T-cell (primary cell): Measurements from ENCODE around the gene ACOT6. TPM values are rescaled to one million over a fixed set of nuclear protein-coding genes. Genes with fewer than 3 reads are reported as not detected.
"Not testable (repeated sequence)": the region's sequence is repeated elsewhere in the genome, so short reads cannot be mapped to it uniquely, and the experiment has no call there.

Experiments used
- ATAC-seq, 4 experiments: fragments of 200-7000 bp in 3 of 4; fragments of 150-1000 bp in 1 of 4; cut with Tn5 transposase; replicated peaks in 1 of 4; 1 replicate in 3 of 4; 2 replicates in 1 of 4; pipeline ENCODE4 v1.10.0; 2021; ENCODE audit warnings: moderate library complexity in 3 of 4, mild to moderate bottlenecking in 2 of 4, moderate number of reproducible peaks in 1 of 4
- CTCF ChIA-PET, 2 donors: fragments of 300-600 bp; sonication (Branson Sonifier 250); formaldehyde crosslinking; loops; one replicate each; lab custom pipeline; 2022; ENCODE audit warnings: antibody characterized with exemption in 2 of 2; lab: Charles Lee
- POLR2A ChIA-PET, 2 donors: fragments of 300-600 bp; sonication (Branson Sonifier 250); formaldehyde crosslinking; loops; one replicate each; lab custom pipeline; 2022; ENCODE audit warnings: antibody characterized with exemption in 2 of 2; lab: Charles Lee
- DNase-seq, 35 experiments: peaks; one replicate each; pipeline versions ENCODE4 v3.0.0 to v3.0.0-alpha.2; 2013 to 2023
- H3K27ac ChIP-seq: one replicate; pipeline ENCODE4 v1.5.1; 2013; ENCODE audit warnings: low read length
- H3K27me3 ChIP-seq, 2 experiments: replicated peaks in 1 of 2; 1 replicate in 1 of 2; 2 replicates in 1 of 2; pipeline versions ENCODE4 v1.6.1 to v1.7.0; 2013; ENCODE audit warnings: low read length in 1 of 2, mixed read lengths in 1 of 2; ENCODE audit not compliant: control insufficient read depth in 2 of 2, insufficient read depth in 2 of 2; ENCODE audit errors: extremely low read depth in 1 of 2
- H3K36me3 ChIP-seq, 2 donors: 1 replicate in 1 of 2; 2 replicates in 1 of 2; pipeline versions ENCODE4 v1.6.1 to v1.7.0; 2013; ENCODE audit warnings: low read length in 1 of 2; ENCODE audit not compliant: control insufficient read depth in 2 of 2, insufficient read depth in 1 of 2; ENCODE audit errors: extremely low read depth in 1 of 2
- H3K4me1 ChIP-seq, 2 experiments: 1 replicate in 1 of 2; 2 replicates in 1 of 2; pipeline versions ENCODE4 v1.6.1 to v1.7.0; 2013; ENCODE audit warnings: low read length in 2 of 2, mixed read lengths in 1 of 2; ENCODE audit not compliant: insufficient read depth in 2 of 2, control insufficient read depth in 1 of 2; ENCODE audit errors: extremely low read depth in 1 of 2
- H3K4me3 ChIP-seq, 2 donors: 1 replicate in 1 of 2; 2 replicates in 1 of 2; pipeline versions ENCODE4 v1.5.1 to v1.7.0; 2013; ENCODE audit warnings: mild to moderate bottlenecking in 2 of 2, low read length in 1 of 2, moderate library complexity in 1 of 2; ENCODE audit not compliant: control insufficient read depth in 1 of 2; ENCODE audit errors: extremely low read depth in 1 of 2
- H3K9me3 ChIP-seq: 2 replicates; pipeline ENCODE4 v1.7.0; 2013
- H3K27ac Mint-ChIP-seq, 2 donors: one replicate each; pipeline ENCODE4 v1.8.0; 2020 to 2021; ENCODE audit warnings: mild to moderate bottlenecking in 2 of 2, mixed read lengths in 2 of 2
- H3K27me3 Mint-ChIP-seq, 2 donors: one replicate each; pipeline ENCODE4 v1.8.0; 2021 to 2022; ENCODE audit warnings: mixed read lengths in 2 of 2
- H3K36me3 Mint-ChIP-seq: one replicate; pipeline ENCODE4 v1.8.0; 2021; ENCODE audit warnings: mixed read lengths
- H3K4me1 Mint-ChIP-seq, 3 donors: one replicate each; pipeline ENCODE4 v1.8.0; 2020 to 2022; ENCODE audit warnings: mixed read lengths in 3 of 3, mild to moderate bottlenecking in 1 of 3
- H3K4me3 Mint-ChIP-seq, 3 donors: one replicate each; pipeline ENCODE4 v1.8.0; 2020 to 2022; ENCODE audit warnings: mild to moderate bottlenecking in 3 of 3, mixed read lengths in 3 of 3, moderate library complexity in 3 of 3
- H3K9me3 Mint-ChIP-seq, 3 donors: one replicate each; pipeline ENCODE4 v1.8.0; 2020 to 2022; ENCODE audit warnings: mixed read lengths in 3 of 3
- WGBS: methylation state at CpG from one replicate; pipeline ENCODE4 v1.1.5; 2013; ENCODE audit warnings: missing lambda C conversion rate; ENCODE audit not compliant: insufficient coverage; 5-methylcytosine and 5-hydroxymethylcytosine counted together
- total RNA-seq, 35 experiments: library from RNA in 6 of 35; stranded (reverse) in 6 of 35; fragments of 120-200 nt in 1 of 35; gene quantifications; one replicate each; pipeline versions ENCODE4 v1.2.1 to v1.2.4 and lab custom pipeline; 2013 to 2026

ACOT6 gene
- total RNA-seq, 5 donors from 2014 or later (not counting 1 experiment from before 2014, with no cell fraction given): not detected

DNA sequence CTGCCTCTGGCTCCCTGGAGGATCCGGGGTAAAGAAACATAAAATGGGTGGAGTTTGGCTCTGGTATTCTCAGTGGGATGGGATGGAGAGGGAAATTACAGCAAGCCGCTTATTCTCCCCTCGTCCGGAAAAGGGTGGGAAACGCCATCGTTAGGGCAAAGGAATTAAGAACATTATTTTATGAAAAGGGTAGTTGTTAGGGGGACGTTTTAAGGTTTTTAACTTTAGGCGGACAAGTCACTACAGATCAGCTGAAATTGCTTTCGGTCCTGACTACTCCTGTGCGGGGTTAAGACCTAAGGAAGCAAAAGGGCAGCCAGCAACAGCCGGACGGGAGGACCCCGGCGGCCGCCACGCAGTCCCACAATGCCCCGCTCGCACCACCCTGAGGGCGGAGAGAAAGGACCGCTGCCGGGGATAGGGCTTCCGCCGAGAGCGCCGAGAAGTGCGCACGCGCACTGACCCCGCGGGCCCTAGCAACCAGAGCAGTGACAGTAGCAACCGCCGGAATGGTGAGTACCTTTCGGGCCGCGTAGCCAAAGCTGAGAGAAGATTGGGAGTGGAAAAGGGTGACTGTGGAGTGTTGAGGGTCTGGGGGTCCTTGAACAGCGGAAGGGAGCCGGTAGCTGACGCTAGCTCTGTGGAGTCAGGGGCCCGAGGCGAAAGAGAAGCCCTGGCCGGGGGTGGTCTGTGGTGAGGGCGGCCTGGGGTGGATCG, 32.4 kb downstream of the ACOT6 start, which contains the start of gene DNAL1:
TSS of gene DNAL1 (plus strand) at position 456 of the 717 bp plus-strand sequence. CDS start at position 510, 54 bp downstream.
- Mint-ChIP-seq H3K36me3 (no peaks in the 10 kb centered on the region), H3K9me3 (no peaks in the 10 kb centered on the region), H3K27ac (peak within 1 kb of the TSS; percentile 91 to 93), H3K27me3 (no peaks in the 10 kb centered on the region), H3K4me3 (peak within 1 kb of the TSS; percentile 94 to 95 (median 94)), H3K4me1 (peaks cover 17 to 18% (median 17%) of the 10 kb centered on the region in 3 donors)
- H3K36me3 ChIP-seq: no peaks in the 10 kb centered on the region
- peaks cover 3 to 11% of the 10 kb centered on the region in 2 experiments for H3K4me1 ChIP-seq
- ChIA-PET CTCF (interaction anchor here (0.7 to 1.0 kb wide), 4 partner anchors 8 to 75 kb away, joined by 3 to 6 read pairs (median 3); no protein-coding TSS in a partner anchor), POLR2A (interaction anchor here in 1 of 2 donors (1.1 kb wide), 1 partner anchor 319 kb away, joined by 4 read pairs; no protein-coding TSS in a partner anchor)
- ATAC-seq (peak; percentile 99 to 100 (median 100)), DNase-seq (peak; percentile 76 to 95 (median 85))
- under 1% methylated on average over 38 of the region's 43 CpGs for WGBS
- no peaks in the 10 kb centered on the region for H3K27me3 ChIP-seq
- peak within 1 kb of the TSS; percentile 65 for H3K27ac ChIP-seq
- H3K4me3 ChIP-seq: peak within 1 kb of the TSS; percentile 76 to 91
- H3K9me3 ChIP-seq: no peaks in the 10 kb centered on the region

DNA sequence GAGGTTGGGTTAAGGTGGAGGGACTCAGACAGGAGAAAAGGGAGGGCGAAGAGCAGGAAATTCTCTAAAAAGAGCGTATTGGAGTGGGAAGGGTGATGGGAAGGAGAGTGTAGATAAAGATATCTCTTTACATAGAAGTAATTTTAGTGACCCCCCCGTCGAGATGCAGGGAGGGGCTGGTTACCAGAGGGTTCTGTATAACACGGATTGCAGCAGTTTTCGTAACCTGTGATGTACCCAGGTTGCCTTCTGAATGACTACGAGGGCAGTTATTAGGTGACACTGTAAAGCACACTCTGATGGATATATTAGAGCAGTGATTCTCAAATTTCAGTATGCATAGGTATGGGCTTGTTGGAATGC, 32.9 kb downstream of the ACOT6 start:
- ChIA-PET CTCF (interaction anchor here (0.7 kb wide), 2 partner anchors 9 to 27 kb away, joined by 3 read pairs; no protein-coding TSS in a partner anchor), POLR2A (interaction anchor here in 1 of 2 donors (1.1 kb wide), 1 partner anchor 319 kb away, joined by 4 read pairs; no protein-coding TSS in a partner anchor)
- ATAC-seq (no peak), DNase-seq (peak in 1 of 35 experiments; percentile 1)
- Mint-ChIP-seq H3K4me3 (peak overlapping the region; percentile 94 to 95 (median 94)), H3K27me3 (no peaks in the 10 kb centered on the region), H3K9me3 (no peaks in the 10 kb centered on the region), H3K36me3 (no peaks in the 10 kb centered on the region), H3K27ac (peak overlapping the region; percentile 91 to 93), H3K4me1 (peaks cover 17 to 18% (median 17%) of the 10 kb centered on the region in 3 donors)
- Histone ChIP-seq H3K27me3 (no peaks in the 10 kb centered on the region), H3K9me3 (no peaks in the 10 kb centered on the region), H3K27ac (peak overlapping the region; percentile 65), H3K4me3 (peak overlapping the region; percentile 76 to 91), H3K36me3 (no peaks in the 10 kb centered on the region), H3K4me1 (peaks cover 3 to 11% of the 10 kb centered on the region in 2 experiments)
- WGBS: 40% methylated on average over 1 of the region's 7 CpGs

GRCh38 chr14:73651005-73651404, 38.7 kb downstream of the ACOT6 start:
- CTCF ChIA-PET: interaction anchor here in 1 of 2 donors (0.6 kb wide), 1 partner anchor 11 kb away, joined by 3 read pairs; no protein-coding TSS in a partner anchor
- DNase-seq: no peak
- POLR2A ChIA-PET: no interaction called here

GRCh38 chr14:73655851-73656250, 43.5 kb downstream of the ACOT6 start:
- H3K27me3 ChIP-seq: no peaks in the 10 kb centered on the region
- ATAC-seq: no peak
- Mint-ChIP-seq H3K4me1 (no peaks in the 10 kb centered on the region), H3K36me3 (peaks cover 33% of the 10 kb centered on the region), H3K27me3 (no peaks in the 10 kb centered on the region), H3K27ac (no peak overlapping the region), H3K9me3 (no peaks in the 10 kb centered on the region), H3K4me3 (no peak overlapping the region)
- H3K4me1 ChIP-seq: no peaks in the 10 kb centered on the region
- H3K36me3 ChIP-seq: peaks cover under 1 to 2% of the 10 kb centered on the region in 2 donors
- no peak for DNase-seq
- H3K4me3 ChIP-seq: no peak overlapping the region
- no peaks in the 10 kb centered on the region for H3K9me3 ChIP-seq
- ChIA-PET CTCF (interaction anchor here in 1 of 2 donors (0.7 kb wide), 1 partner anchor 22 kb away, joined by 4 read pairs; no protein-coding TSS in a partner anchor), POLR2A (no interaction called here)
- H3K27ac ChIP-seq: no peak overlapping the region
- no CpG with 5 or more reads among the region's 1 CpG for WGBS

More at GRCh38 chr14:73651005-73651404, 38.7 kb downstream of the ACOT6 start:
- Mint-ChIP-seq H3K4me3 (no peak overlapping the region), H3K4me1 (peaks cover 0 to 1% (median under 1%) of the 10 kb centered on the region in 3 donors), H3K36me3 (peaks cover 21% of the 10 kb centered on the region), H3K27ac (no peak overlapping the region), H3K27me3 (no peaks in the 10 kb centered on the region), H3K9me3 (no peaks in the 10 kb centered on the region)
- Histone ChIP-seq H3K4me1 (no peaks in the 10 kb centered on the region), H3K36me3 (peaks cover 0 to 2% of the 10 kb centered on the region in 2 donors), H3K27ac (no peak overlapping the region), H3K4me3 (no peak overlapping the region), H3K9me3 (no peaks in the 10 kb centered on the region), H3K27me3 (no peaks in the 10 kb centered on the region)
- ATAC-seq: no peak

GRCh38 chr14:73659202-73659601, 46.9 kb downstream of the ACOT6 start:
- DNase-seq, H3K27ac Mint-ChIP-seq, H3K9me3 Mint-ChIP-seq, H3K4me3 ChIP-seq, CTCF ChIA-PET, H3K27me3 ChIP-seq, ATAC-seq, POLR2A ChIA-PET, H3K4me1 Mint-ChIP-seq, H3K9me3 ChIP-seq, H3K36me3 ChIP-seq, H3K4me3 Mint-ChIP-seq, H3K27me3 Mint-ChIP-seq, H3K27ac ChIP-seq, H3K4me1 ChIP-seq: not testable (repeated sequence)
- 100% methylated on average over 2 of the region's 11 CpGs for WGBS
- H3K36me3 Mint-ChIP-seq: peaks cover 28% of the 10 kb centered on the region

GRCh38 chr14:73660511-73660910, 48.2 kb downstream of the ACOT6 start:
- DNase-seq (no peak), ATAC-seq (no peak)
- ChIA-PET POLR2A (no interaction called here), CTCF (no interaction called here)
- Mint-ChIP-seq H3K4me1 (no peaks in the 10 kb centered on the region), H3K27me3 (no peaks in the 10 kb centered on the region), H3K27ac (no peak overlapping the region), H3K4me3 (no peak overlapping the region), H3K36me3 (peaks cover 26% of the 10 kb centered on the region), H3K9me3 (no peaks in the 10 kb centered on the region)
- Histone ChIP-seq H3K9me3 (no peaks in the 10 kb centered on the region), H3K4me3 (no peak overlapping the region), H3K4me1 (no peaks in the 10 kb centered on the region), H3K36me3 (peaks cover 0 to 2% of the 10 kb centered on the region in 2 donors), H3K27ac (no peak overlapping the region), H3K27me3 (no peaks in the 10 kb centered on the region)
- WGBS: 86% methylated on average over 1 of the region's 2 CpGs
